Ascending aorta (tissue), 2 donors: ENCODE data around the gene RHAG. TPM values are rescaled to one million over a fixed set of nuclear protein-coding genes. Genes with fewer than 3 reads are reported as not detected.
"Not testable (repeated sequence)": the region's sequence is repeated elsewhere in the genome, so short reads cannot be mapped to it uniquely, and the experiment has no call there.

Experiments used
- DNase-seq, 2 donors: peaks; one replicate each; pipeline ENCODE4 v3.0.0-alpha.2; 2019; ENCODE audit warnings: low spot score in 2 of 2
- H3K27ac ChIP-seq, 2 donors: fragments of 200-600 bp; sonication (generic); one replicate each; pipeline ENCODE4 v1.5.1; 2016 to 2017; ENCODE audit warnings: mild to moderate bottlenecking in 1 of 2
- H3K27me3 ChIP-seq: fragments of 200-600 bp; sonication (generic); one replicate; pipeline ENCODE4 v1.5.1; 2017
- H3K36me3 ChIP-seq, 2 donors: fragments of 200-600 bp; sonication (generic); one replicate each; pipeline ENCODE4 v1.5.1; 2016
- H3K4me1 ChIP-seq, 2 donors: fragments of 200-600 bp; sonication (generic); one replicate each; pipeline ENCODE4 v1.5.1; 2016 to 2017; ENCODE audit warnings: mild to moderate bottlenecking in 1 of 2
- H3K4me3 ChIP-seq, 2 donors: fragments of 200-600 bp; sonication (generic); one replicate each; pipeline ENCODE4 v1.5.1; 2016 to 2017; ENCODE audit warnings: mild to moderate bottlenecking in 1 of 2
- H3K9me3 ChIP-seq, 2 donors: fragments of 200-600 bp; sonication (generic); one replicate each; pipeline ENCODE4 v1.5.1; 2016
- CTCF ChIP-seq, 3 experiments: fragments of 200-600 bp in 2 of 3; fragments of 450-650 bp in 1 of 3; sonication (generic) in 2 of 3; IDR thresholded peaks; one replicate each; pipeline ENCODE4 v1.5.1; 2016 to 2019; ENCODE audit warnings: antibody characterized with exemption in 3 of 3, mild to moderate bottlenecking in 1 of 3, moderate library complexity in 1 of 3
- intact Hi-C: fragments of 100-400 bp; cut with DNase I; formaldehyde crosslinking; loops from one replicate; pipeline ENCODE4 v1.15.1; 2023
- total RNA-seq: library from RNA; depleted of rRNA; stranded (reverse); fragments of >200 nt; gene quantifications from one replicate; pipeline ENCODE4 v1.1.0, GENCODE V29; 2016

Gene RHAG
- total RNA-seq, 1 donor from 2014 or later = not detected

- Histone ChIP-seq H3K27me3 (no peaks in the 10 kb centered on the region), H3K27ac (no peak overlapping the region), H3K4me1 (no peaks in the 10 kb centered on the region), H3K4me3 (no peak overlapping the region), H3K36me3 (no peaks in the 10 kb centered on the region), H3K9me3 (no peaks in the 10 kb centered on the region)
- DNase-seq = no peak
- intact Hi-C loops = no loop called here
- TF ChIP-seq CTCF (IDR thresholded peaks at IDR 0.05) = no peak
These were observed 1.2 kb downstream of the RHAG start for GRCh38 chr6:49635480-49635879.

GRCh38 chr6:49634836-49635218 is 1.8 kb downstream of the RHAG start:
- Histone ChIP-seq H3K9me3 (no peaks in the 10 kb centered on the region), H3K27ac (no peak overlapping the region), H3K4me3 (no peak overlapping the region), H3K36me3 (no peaks in the 10 kb centered on the region), H3K4me1 (no peaks in the 10 kb centered on the region), H3K27me3 (no peaks in the 10 kb centered on the region)
- TF ChIP-seq CTCF (IDR thresholded peaks at IDR 0.05) = no peak
- no peak for DNase-seq
- intact Hi-C loops = no loop called here

GRCh38 chr6:49634092-49634835 is 2.4 kb downstream of the RHAG start:
- no peak for DNase-seq
- intact Hi-C loops = no loop called here

GRCh38 chr6:49633541-49633940 is 3.1 kb downstream of the RHAG start:
- Histone ChIP-seq H3K4me1 (no peaks in the 10 kb centered on the region), H3K27ac (no peak overlapping the region), H3K27me3 (no peaks in the 10 kb centered on the region), H3K4me3 (no peak overlapping the region), H3K9me3 (no peaks in the 10 kb centered on the region), H3K36me3 (no peaks in the 10 kb centered on the region)
- intact Hi-C loops = no loop called here
- DNase-seq = no peak
- no peak for TF ChIP-seq CTCF (IDR thresholded peaks at IDR 0.05)

More at GRCh38 chr6:49634092-49634835, 2.4 kb downstream of the RHAG start:
- no peaks in the 10 kb centered on the region for H3K36me3 ChIP-seq
- no peaks in the 10 kb centered on the region for H3K9me3 ChIP-seq
- TF ChIP-seq CTCF (IDR thresholded peaks at IDR 0.05) = no peak
- H3K4me1 ChIP-seq = no peaks in the 10 kb centered on the region
- H3K27me3 ChIP-seq = no peaks in the 10 kb centered on the region
- H3K27ac ChIP-seq = no peak overlapping the region
- H3K4me3 ChIP-seq = no peak overlapping the region

GRCh38 chr6:49632727-49633126 is 3.9 kb downstream of the RHAG start:
- DNase-seq = no peak
- no peaks in the 10 kb centered on the region for H3K9me3 ChIP-seq
- intact Hi-C loops = no loop called here
- no peak for TF ChIP-seq CTCF (IDR thresholded peaks at IDR 0.05)
- H3K4me1 ChIP-seq = no peaks in the 10 kb centered on the region
- H3K4me3 ChIP-seq = no peak overlapping the region
- H3K36me3 ChIP-seq = no peaks in the 10 kb centered on the region
- no peaks in the 10 kb centered on the region for H3K27me3 ChIP-seq
- no peak overlapping the region for H3K27ac ChIP-seq

GRCh38 chr6:49629485-49630088 is 7.1 kb downstream of the RHAG start:
- intact Hi-C loops, H3K4me1 ChIP-seq, H3K27ac ChIP-seq, H3K27me3 ChIP-seq, H3K9me3 ChIP-seq, H3K4me3 ChIP-seq, DNase-seq, H3K36me3 ChIP-seq: not testable (repeated sequence)
